ENCODE data around the gene REPS2. TPM values are rescaled to one million over a fixed set of nuclear protein-coding genes. Genes with fewer than 3 reads are reported as not detected.

REPS2 gene
- total RNA-seq, 1 experiment from 2014 or later, result 0.04 TPM

DNA sequence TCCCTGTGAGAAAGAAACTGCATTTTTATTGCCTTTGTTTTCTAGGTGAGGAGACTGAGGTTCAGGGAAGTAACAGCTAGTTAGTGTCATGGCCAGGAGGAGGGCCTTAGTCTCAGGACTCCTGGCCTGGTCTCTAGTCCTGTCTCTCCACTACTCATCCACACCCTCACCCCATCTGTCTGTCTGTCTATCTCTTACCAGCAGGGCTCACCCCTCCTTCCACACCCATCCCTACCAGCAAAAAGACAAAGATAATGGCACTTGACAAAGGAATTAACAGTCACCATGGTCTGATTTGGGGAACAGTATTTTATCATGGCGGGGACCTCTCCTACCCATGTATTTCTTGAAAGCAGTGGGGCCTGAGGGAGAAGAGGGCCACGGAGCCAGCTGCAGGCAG lies 125.8 kb downstream of the REPS2 start:
- no peak overlapping the region for H3K4me3 ChIP-seq (ENCODE audit: low read depth, low read length, poor library complexity, severe bottlenecking)
- no peaks in the 10 kb centered on the region for H3K36me3 ChIP-seq (ENCODE audit: insufficient read depth, low read length, poor library complexity, severe bottlenecking)
- intact Hi-C loops (cut with micrococcal nuclease; ENCODE audit: unreplicated experiment), result no loop called here
- ChIA-PET CTCF (no interaction called here), POLR2A (ENCODE audit: low non-redundant PET) (no interaction called here)
- H3K9me3 ChIP-seq (ENCODE audit: low read depth, low read length, poor library complexity, severe bottlenecking), result no peaks in the 10 kb centered on the region
- DNase-seq (ENCODE audit: low spot score), result no peak
- no peaks in the 10 kb centered on the region for H3K4me1 ChIP-seq (ENCODE audit: insufficient read depth, low read length, poor library complexity, severe bottlenecking)
- H3K27me3 ChIP-seq (replicated peaks; ENCODE audit: insufficient read depth, low read depth, low read length, poor library complexity), result peaks cover 50% of the 10 kb centered on the region
- BruUV-seq (replicated peaks), result no TSS peak
- H3K27ac ChIP-seq (ENCODE audit: low read depth, low read length, poor library complexity, severe bottlenecking), result no peak overlapping the region
- no peak for TF ChIP-seq EZH2 (IDR thresholded peaks at IDR 0.05; ENCODE audit: borderline replicate concordance, low read depth, low read length, poor library complexity, severe bottlenecking)
- TF ChIP-seq, protein P1, sequence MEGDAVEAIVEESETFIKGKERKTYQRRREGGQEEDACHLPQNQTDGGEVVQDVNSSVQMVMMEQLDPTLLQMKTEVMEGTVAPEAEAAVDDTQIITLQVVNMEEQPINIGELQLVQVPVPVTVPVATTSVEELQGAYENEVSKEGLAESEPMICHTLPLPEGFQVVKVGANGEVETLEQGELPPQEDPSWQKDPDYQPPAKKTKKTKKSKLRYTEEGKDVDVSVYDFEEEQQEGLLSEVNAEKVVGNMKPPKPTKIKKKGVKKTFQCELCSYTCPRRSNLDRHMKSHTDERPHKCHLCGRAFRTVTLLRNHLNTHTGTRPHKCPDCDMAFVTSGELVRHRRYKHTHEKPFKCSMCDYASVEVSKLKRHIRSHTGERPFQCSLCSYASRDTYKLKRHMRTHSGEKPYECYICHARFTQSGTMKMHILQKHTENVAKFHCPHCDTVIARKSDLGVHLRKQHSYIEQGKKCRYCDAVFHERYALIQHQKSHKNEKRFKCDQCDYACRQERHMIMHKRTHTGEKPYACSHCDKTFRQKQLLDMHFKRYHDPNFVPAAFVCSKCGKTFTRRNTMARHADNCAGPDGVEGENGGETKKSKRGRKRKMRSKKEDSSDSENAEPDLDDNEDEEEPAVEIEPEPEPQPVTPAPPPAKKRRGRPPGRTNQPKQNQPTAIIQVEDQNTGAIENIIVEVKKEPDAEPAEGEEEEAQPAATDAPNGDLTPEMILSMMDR (conservative IDR thresholded peaks at IDR 0.05; ENCODE audit: low read depth, low read length), result no peak

DNA sequence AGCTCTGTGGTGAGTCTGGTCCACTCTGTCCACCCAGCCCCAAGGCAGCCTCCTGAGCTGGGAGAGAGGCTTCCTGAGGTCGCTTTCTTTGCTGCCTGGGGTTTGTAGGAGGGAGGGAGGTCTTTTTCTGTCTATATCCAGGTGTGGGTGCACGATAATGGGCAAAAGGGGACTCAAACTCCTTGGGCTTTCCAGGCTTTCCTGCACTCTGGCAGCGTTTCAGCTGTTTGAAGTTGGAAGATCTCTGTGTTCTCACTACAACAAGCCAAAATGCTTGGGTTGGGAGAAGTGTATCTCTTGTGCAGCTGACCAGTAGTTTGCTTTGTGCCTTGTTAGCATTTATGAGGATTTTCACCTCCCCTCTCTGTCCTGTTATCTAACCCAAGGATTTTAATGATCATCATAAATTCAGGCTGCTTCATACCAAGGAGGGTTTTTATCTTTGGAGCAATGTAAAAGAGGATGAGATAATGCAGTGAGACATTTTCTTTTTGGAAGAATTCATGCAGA lies 126.3 kb downstream of the REPS2 start:
- ChIA-PET CTCF (interaction anchor here (0.5 kb wide), 1 partner anchor 14 kb away, joined by 5 read pairs; no protein-coding TSS in a partner anchor), POLR2A (ENCODE audit: low non-redundant PET) (no interaction called here)
- DNase-seq (ENCODE audit: low spot score), result no peak
- intact Hi-C loops (cut with micrococcal nuclease; ENCODE audit: unreplicated experiment), result no loop called here
- TF ChIP-seq, protein P1 (conservative IDR thresholded peaks at IDR 0.05; ENCODE audit: low read depth, low read length), result no peak
- TF ChIP-seq EZH2 (IDR thresholded peaks at IDR 0.05; ENCODE audit: borderline replicate concordance, low read depth, low read length, poor library complexity, severe bottlenecking), result no peak
- H3K36me3 ChIP-seq (ENCODE audit: insufficient read depth, low read length, poor library complexity, severe bottlenecking), result no peaks in the 10 kb centered on the region
- no peaks in the 10 kb centered on the region for H3K9me3 ChIP-seq (ENCODE audit: low read depth, low read length, poor library complexity, severe bottlenecking)
- BruUV-seq (replicated peaks), result no TSS peak
- no peak overlapping the region for H3K4me3 ChIP-seq (ENCODE audit: low read depth, low read length, poor library complexity, severe bottlenecking)
- no peak overlapping the region for H3K27ac ChIP-seq (ENCODE audit: low read depth, low read length, poor library complexity, severe bottlenecking)
- H3K27me3 ChIP-seq (replicated peaks; ENCODE audit: insufficient read depth, low read depth, low read length, poor library complexity), result peaks cover 46% of the 10 kb centered on the region
- no peaks in the 10 kb centered on the region for H3K4me1 ChIP-seq (ENCODE audit: insufficient read depth, low read length, poor library complexity, severe bottlenecking)

DNA sequence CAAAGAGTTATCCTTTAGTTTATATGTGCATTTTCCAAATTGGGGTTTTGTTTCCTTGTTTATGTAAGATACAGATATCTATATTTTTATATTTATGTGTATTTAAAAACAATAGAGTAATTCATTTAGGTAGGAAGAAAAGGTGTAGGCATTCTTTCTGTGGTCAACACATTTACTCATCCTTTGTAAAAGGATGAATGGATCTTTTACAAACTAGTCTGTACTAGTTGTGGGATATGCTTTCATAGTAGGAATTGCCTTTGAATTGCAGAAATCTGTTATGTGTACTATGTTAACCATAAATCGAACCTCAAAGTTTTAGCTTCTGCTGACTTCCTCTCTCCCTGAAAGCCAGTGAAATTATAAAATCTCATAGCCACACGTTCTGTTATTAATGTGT lies 128.5 kb downstream of the REPS2 start:
- intact Hi-C loops (cut with micrococcal nuclease; ENCODE audit: unreplicated experiment), result no loop called here
- BruUV-seq (replicated peaks), result no TSS peak
- Histone ChIP-seq H3K27me3 (replicated peaks; ENCODE audit: insufficient read depth, low read depth, low read length, poor library complexity) (peaks cover 56% of the 10 kb centered on the region), H3K9me3 (ENCODE audit: low read depth, low read length, poor library complexity, severe bottlenecking) (no peaks in the 10 kb centered on the region), H3K4me1 (ENCODE audit: insufficient read depth, low read length, poor library complexity, severe bottlenecking) (no peaks in the 10 kb centered on the region), H3K27ac (ENCODE audit: low read depth, low read length, poor library complexity, severe bottlenecking) (no peak overlapping the region), H3K36me3 (ENCODE audit: insufficient read depth, low read length, poor library complexity, severe bottlenecking) (no peaks in the 10 kb centered on the region), H3K4me3 (ENCODE audit: low read depth, low read length, poor library complexity, severe bottlenecking) (no peak overlapping the region)
- TF ChIP-seq EZH2 (IDR thresholded peaks at IDR 0.05; ENCODE audit: borderline replicate concordance, low read depth, low read length, poor library complexity, severe bottlenecking), result no peak
- TF ChIP-seq, protein P1 (conservative IDR thresholded peaks at IDR 0.05; ENCODE audit: low read depth, low read length), result no peak
- CTCF ChIA-PET, result no interaction called here
- POLR2A ChIA-PET (ENCODE audit: low non-redundant PET), result no interaction called here
- no peak for DNase-seq (ENCODE audit: low spot score)

All from A673 (cell line).